ENCODE data around the gene LENEP. TPM values are rescaled to one million over a fixed set of nuclear protein-coding genes. Genes with fewer than 3 reads are reported as not detected.

The LENEP gene, protein sequence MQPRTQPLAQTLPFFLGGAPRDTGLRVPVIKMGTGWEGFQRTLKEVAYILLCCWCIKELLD
- total RNA-seq, result 0.88 TPM in 1 of 2 replicates, not detected in the other

DNA sequence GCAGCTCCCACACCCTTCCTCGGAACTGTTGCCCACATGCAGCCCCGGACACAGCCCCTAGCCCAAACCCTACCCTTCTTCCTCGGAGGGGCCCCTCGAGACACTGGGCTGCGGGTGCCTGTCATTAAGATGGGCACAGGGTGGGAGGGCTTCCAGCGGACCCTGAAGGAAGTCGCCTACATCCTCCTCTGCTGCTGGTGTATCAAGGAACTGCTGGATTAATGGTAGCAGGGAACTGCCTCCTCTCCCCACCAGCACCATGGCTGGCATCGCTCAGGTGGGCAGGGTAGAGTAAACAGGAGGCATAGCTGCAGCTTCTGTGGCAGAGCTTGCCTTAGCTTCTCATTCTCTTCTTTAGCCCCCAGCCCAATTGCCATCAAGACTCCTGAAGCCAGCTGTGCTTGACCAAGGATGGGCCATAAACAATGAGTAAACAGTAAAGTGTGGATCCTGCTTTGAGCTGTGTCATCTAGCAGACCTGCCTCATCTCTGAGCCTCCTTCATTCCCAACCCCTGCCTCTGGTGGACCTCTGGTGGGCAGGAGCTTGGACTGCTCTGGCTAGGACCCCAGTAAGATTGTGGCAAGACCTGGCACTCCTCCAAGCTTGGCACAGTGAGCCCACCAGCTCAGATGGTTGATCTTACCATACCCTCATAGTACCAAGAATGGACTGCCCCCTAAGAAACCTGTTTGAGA is at the start of gene LENEP:
Gene LENEP, plus strand, starts transcription at position 15 of the 697 bp plus-strand sequence. Its CDS starts 22 bp downstream, at position 37.
- no peak within 1 kb of the TSS for H3K4me3 ChIP-seq (ENCODE audit: insufficient read depth, low read length)
- peak; percentile 66 for DNase-seq (ENCODE audit: insufficient read length, low spot score, missing footprints)
- H3K36me3 ChIP-seq (ENCODE audit: insufficient read depth, low read length), result peaks cover 19% of the 10 kb centered on the region
- H3K27me3 ChIP-seq (ENCODE audit: insufficient read depth, low read length), result no peaks in the 10 kb centered on the region
- no peaks in the 10 kb centered on the region for H3K9me3 ChIP-seq (ENCODE audit: low read depth, low read length)
- H3K79me2 ChIP-seq (ENCODE audit: insufficient read depth, low read length), result peaks cover 8% of the 10 kb centered on the region
- TF ChIP-seq, protein P1, sequence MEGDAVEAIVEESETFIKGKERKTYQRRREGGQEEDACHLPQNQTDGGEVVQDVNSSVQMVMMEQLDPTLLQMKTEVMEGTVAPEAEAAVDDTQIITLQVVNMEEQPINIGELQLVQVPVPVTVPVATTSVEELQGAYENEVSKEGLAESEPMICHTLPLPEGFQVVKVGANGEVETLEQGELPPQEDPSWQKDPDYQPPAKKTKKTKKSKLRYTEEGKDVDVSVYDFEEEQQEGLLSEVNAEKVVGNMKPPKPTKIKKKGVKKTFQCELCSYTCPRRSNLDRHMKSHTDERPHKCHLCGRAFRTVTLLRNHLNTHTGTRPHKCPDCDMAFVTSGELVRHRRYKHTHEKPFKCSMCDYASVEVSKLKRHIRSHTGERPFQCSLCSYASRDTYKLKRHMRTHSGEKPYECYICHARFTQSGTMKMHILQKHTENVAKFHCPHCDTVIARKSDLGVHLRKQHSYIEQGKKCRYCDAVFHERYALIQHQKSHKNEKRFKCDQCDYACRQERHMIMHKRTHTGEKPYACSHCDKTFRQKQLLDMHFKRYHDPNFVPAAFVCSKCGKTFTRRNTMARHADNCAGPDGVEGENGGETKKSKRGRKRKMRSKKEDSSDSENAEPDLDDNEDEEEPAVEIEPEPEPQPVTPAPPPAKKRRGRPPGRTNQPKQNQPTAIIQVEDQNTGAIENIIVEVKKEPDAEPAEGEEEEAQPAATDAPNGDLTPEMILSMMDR (IDR thresholded peaks at IDR 0.05; ENCODE audit: extremely low read depth, low read depth, low read length), result no peak
- peaks cover under 1% of the 10 kb centered on the region for H3K4me1 ChIP-seq (ENCODE audit: insufficient read depth, low read length)
- H3K27ac ChIP-seq (ENCODE audit: low read depth, low read length), result no peak within 1 kb of the TSS
- H3K4me2 ChIP-seq (ENCODE audit: insufficient read depth, low read length), result no peak within 1 kb of the TSS
- no peak within 1 kb of the TSS for H2AFZ ChIP-seq (ENCODE audit: low read length)
- H4K20me1 ChIP-seq (ENCODE audit: insufficient read depth, low read length), result no peaks in the 10 kb centered on the region

DNA sequence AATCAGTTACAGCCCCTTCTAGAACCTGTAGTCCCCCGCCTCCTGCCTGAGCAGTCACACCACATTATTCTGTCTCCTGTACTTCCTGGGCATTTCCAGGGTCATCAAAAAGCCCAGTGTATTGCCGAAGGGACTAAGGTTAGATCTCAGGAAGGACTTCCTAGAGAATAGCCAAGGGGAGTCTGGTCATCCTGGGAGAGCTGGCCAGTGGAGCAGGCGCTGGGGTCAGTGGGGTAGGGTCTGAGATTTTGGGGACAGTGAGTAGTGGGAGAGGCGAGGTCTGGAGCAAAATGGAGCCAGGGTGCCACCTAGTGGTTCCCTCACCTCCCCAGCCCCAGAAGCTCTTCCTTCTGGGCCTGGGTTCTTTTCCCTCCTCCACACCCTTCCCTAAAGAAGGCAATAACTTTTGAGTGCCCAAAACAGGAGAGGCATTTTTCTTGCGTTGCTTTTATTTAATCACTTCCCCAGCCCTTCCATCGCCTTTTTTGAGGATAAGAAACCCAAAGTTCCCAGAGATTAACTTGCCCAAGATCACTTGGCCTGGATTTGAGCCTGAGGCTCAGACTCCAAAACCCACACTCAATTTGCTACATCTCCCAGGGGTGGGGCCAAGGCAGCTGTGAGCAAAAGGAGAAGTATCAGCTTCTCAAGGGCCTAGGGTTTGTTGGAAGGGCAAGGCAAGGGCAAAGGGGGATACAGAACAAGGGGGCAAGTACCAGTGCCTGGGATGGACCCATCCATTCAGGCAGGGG is 49.6 kb upstream of the LENEP start:
- Histone ChIP-seq H3K9me3 (ENCODE audit: low read depth, low read length) (no peaks in the 10 kb centered on the region), H3K36me3 (ENCODE audit: insufficient read depth, low read length) (no peaks in the 10 kb centered on the region), H3K27ac (ENCODE audit: low read depth, low read length) (no peak overlapping the region), H2AFZ (ENCODE audit: low read length) (no peak overlapping the region), H4K20me1 (ENCODE audit: insufficient read depth, low read length) (no peaks in the 10 kb centered on the region), H3K27me3 (ENCODE audit: insufficient read depth, low read length) (no peaks in the 10 kb centered on the region), H3K4me3 (ENCODE audit: insufficient read depth, low read length) (no peak overlapping the region), H3K4me2 (ENCODE audit: insufficient read depth, low read length) (no peak overlapping the region), H3K79me2 (ENCODE audit: insufficient read depth, low read length) (no peaks in the 10 kb centered on the region), H3K4me1 (ENCODE audit: insufficient read depth, low read length) (no peaks in the 10 kb centered on the region)
- peak; percentile 93 for DNase-seq (ENCODE audit: insufficient read length, low spot score, missing footprints)
- TF ChIP-seq, protein P1 (IDR thresholded peaks at IDR 0.05; ENCODE audit: extremely low read depth, low read depth, low read length), result peak; percentile 79

- Histone ChIP-seq H3K9me3 (ENCODE audit: low read depth, low read length) (no peaks in the 10 kb centered on the region), H3K36me3 (ENCODE audit: insufficient read depth, low read length) (no peaks in the 10 kb centered on the region), H3K4me2 (ENCODE audit: insufficient read depth, low read length) (no peak overlapping the region), H3K4me3 (ENCODE audit: insufficient read depth, low read length) (no peak overlapping the region), H2AFZ (ENCODE audit: low read length) (no peak overlapping the region), H3K27ac (ENCODE audit: low read depth, low read length) (no peak overlapping the region), H3K27me3 (ENCODE audit: insufficient read depth, low read length) (no peaks in the 10 kb centered on the region), H3K79me2 (ENCODE audit: insufficient read depth, low read length) (no peaks in the 10 kb centered on the region), H4K20me1 (ENCODE audit: insufficient read depth, low read length) (no peaks in the 10 kb centered on the region), H3K4me1 (ENCODE audit: insufficient read depth, low read length) (no peaks in the 10 kb centered on the region)
- TF ChIP-seq, protein P1 (IDR thresholded peaks at IDR 0.05; ENCODE audit: extremely low read depth, low read depth, low read length), result no peak
- peak; percentile 31 for DNase-seq (ENCODE audit: insufficient read length, low spot score, missing footprints)
Observed at GRCh38 chr1:154944401-154945159, 48.8 kb upstream of the LENEP start.

All from osteoblast (primary cell).